Neural progenitor cell (in vitro differentiated cells): ENCODE data around the gene MSS51.

Experiments used
- EZH2 ChIP-seq: fragments of 200-600 bp; sonication (generic); IDR thresholded peaks from 2 replicates; pipeline ENCODE4 v1.6.1; 2017; ENCODE audit warnings: antibody characterized with exemption, mild to moderate bottlenecking, moderate library complexity
- EZH2phosphoT487 ChIP-seq: fragments of 200-600 bp; sonication (generic); IDR thresholded peaks from 2 replicates; pipeline ENCODE4 v1.6.1; 2017; ENCODE audit warnings: antibody characterized with exemption
- TF ChIP-seq, protein P1 (sequence below): fragments of 200-600 bp; sonication (generic); IDR thresholded peaks from 2 replicates; pipeline ENCODE4 v1.5.1; 2017; ENCODE audit warnings: antibody characterized with exemption, mild to moderate bottlenecking

DNA sequence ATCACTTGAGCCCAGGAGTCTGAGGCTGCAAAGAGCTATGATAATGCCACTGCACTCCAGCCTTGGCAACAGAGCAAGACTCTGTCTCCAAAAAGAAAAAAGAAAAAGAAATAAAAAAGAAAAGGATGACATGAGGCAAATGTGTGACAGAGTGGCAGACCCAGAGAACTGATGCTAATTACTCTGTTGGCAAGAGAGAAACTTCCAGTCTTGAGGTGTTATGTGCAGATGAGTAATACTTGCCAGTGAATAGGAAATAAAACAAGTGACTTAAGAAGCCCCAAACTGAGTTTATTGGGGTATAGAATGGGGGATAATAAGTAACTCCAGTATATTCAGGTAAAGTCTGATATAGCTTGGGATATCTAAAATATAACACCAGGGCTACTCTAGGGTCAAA is 10.1 kb downstream of the MSS51 start:
- TF ChIP-seq EZH2phosphoT487 (no peak), EZH2 (no peak)
- TF ChIP-seq, protein P1, sequence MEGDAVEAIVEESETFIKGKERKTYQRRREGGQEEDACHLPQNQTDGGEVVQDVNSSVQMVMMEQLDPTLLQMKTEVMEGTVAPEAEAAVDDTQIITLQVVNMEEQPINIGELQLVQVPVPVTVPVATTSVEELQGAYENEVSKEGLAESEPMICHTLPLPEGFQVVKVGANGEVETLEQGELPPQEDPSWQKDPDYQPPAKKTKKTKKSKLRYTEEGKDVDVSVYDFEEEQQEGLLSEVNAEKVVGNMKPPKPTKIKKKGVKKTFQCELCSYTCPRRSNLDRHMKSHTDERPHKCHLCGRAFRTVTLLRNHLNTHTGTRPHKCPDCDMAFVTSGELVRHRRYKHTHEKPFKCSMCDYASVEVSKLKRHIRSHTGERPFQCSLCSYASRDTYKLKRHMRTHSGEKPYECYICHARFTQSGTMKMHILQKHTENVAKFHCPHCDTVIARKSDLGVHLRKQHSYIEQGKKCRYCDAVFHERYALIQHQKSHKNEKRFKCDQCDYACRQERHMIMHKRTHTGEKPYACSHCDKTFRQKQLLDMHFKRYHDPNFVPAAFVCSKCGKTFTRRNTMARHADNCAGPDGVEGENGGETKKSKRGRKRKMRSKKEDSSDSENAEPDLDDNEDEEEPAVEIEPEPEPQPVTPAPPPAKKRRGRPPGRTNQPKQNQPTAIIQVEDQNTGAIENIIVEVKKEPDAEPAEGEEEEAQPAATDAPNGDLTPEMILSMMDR: no peak
